ENCODE measurements around the gene MYEOV.

MYEOV gene

GRCh38 chr11:69285766-69286165, 8.2 kb upstream of the MYEOV start:
- no peak overlapping the region for H3K9ac ChIP-seq (ENCODE audit: low read depth in 1 of 2, low read length in 2 of 2)

DNA sequence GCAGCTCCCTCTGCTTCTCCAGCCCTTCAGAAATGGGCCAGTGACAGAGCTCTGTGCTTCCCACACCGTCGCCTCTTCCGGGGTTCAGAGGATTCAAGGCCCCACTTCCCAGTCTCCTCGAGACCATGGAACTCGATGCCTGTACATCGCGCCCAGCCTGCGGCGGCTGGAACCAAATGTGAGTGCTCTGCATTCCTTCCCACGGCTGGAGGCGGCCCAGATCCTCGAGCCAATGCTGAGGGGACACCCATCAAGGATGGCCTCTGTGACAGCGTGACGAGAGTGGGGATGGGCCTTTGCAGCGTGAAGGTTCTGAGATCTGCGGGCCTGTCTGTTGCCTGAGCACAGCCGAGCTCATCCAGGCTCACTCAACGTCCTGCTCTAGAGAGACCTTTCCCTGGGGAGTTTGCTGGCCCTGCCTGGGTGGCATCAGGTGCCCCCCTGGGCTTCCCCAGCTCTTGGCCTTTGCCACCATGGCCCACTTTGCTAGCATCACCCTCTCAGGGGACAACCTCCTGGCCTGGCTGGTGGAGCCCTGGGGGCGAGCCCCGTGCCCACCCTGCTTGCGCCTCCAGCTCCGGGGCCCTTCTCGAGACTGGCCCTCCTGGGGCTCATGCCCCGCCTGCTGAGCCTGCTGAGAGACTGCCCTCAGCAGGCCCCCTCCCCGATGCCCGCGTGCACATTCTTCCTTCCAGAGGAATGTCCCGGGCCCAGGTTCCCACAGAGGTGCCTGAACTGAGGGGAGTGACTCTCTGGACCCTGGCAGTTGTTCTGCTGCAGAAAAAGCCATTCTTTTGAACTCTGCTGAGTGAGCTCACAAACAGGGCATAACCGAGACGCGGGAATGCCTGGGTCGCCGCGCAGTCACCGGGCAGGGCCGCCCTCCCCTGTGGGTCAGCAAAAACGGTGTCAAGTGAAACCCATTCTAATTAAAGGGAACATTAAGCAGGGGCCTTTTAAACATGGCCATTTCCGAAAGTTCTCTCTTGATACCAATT, 7.3 kb upstream of the MYEOV start:
- H3K4me3 ChIP-seq (ENCODE audit: low read length in 2 of 2): no peak overlapping the region
- no peaks in the 10 kb centered on the region for H3K36me3 ChIP-seq (ENCODE audit: control insufficient read depth in 2 of 2, insufficient read depth in 2 of 2, low read length in 2 of 2)
- peaks cover 0 to 3% of the 10 kb centered on the region in 2 donors for H3K27me3 ChIP-seq (ENCODE audit: control insufficient read depth in 2 of 2, insufficient read depth in 2 of 2, low read length in 2 of 2)
- peaks cover 32 to 37% of the 10 kb centered on the region in 2 donors for H3K4me1 ChIP-seq (ENCODE audit: control insufficient read depth in 2 of 2, insufficient read depth in 2 of 2, low read length in 2 of 2)
- no peak overlapping the region for H3K9ac ChIP-seq (ENCODE audit: low read depth in 1 of 2, low read length in 2 of 2)
- H3K9me3 ChIP-seq (ENCODE audit: control insufficient read depth in 2 of 2, low read length in 2 of 2): no peaks in the 10 kb centered on the region
- peak overlapping the region in 1 of 2 donors; percentile 95 for H3K27ac ChIP-seq (ENCODE audit: low read depth in 2 of 2, low read length in 2 of 2)

More at GRCh38 chr11:69285766-69286165, 8.2 kb upstream of the MYEOV start:
- no peak overlapping the region for H3K4me3 ChIP-seq (ENCODE audit: low read length in 2 of 2)
- no peaks in the 10 kb centered on the region for H3K9me3 ChIP-seq (ENCODE audit: control insufficient read depth in 2 of 2, low read length in 2 of 2)
- H3K4me1 ChIP-seq (ENCODE audit: control insufficient read depth in 2 of 2, insufficient read depth in 2 of 2, low read length in 2 of 2): peaks cover 31 to 39% of the 10 kb centered on the region in 2 donors
- peaks cover 0 to 3% of the 10 kb centered on the region in 2 donors for H3K27me3 ChIP-seq (ENCODE audit: control insufficient read depth in 2 of 2, insufficient read depth in 2 of 2, low read length in 2 of 2)
- H3K27ac ChIP-seq (ENCODE audit: low read depth in 2 of 2, low read length in 2 of 2): no peak overlapping the region
- no peaks in the 10 kb centered on the region for H3K36me3 ChIP-seq (ENCODE audit: control insufficient read depth in 2 of 2, insufficient read depth in 2 of 2, low read length in 2 of 2)

DNA sequence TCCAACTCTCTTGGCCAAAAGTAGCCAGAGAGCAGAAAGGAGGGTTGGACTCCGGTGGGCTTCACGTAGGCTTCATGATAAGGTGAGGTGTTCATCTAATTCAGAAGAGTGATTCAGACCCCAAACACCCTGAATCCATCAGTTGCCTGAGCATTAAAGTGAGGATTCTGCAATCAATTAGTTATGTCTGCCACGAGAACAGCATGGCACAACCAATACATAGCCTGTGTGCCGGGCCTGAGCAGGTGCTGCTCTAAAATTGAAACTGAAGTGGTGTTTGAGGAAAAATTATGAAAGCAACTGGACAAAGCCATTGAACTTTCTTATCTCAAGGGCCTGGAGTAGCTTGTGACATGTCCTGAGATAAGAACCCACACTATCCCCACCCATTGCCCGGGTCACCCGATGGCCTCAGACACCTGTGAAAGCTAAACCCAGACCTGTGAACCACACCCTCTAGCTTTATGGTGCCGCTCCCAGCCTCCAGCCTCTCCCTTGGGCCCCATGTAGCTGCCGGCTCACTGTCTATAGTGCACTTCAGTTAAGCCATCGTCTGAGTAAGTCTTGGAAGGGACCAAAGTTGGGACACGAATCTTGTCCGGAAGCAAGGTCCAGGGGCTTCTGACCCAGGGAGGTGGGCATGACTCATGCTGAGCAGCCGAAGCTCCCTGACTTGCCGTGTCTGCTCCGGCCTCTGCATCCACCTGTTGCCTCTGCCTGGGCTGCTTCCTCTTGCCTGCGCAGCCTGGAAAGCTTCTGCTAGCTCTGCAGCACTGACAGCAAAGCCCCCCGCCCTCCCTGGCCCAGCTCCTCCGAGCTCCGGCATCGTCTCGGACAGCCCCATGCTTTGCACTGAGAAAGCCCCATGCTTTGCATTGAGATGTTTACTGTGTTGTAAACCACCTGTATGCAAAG, 5.7 kb upstream of the MYEOV start:
- Histone ChIP-seq H3K27ac (ENCODE audit: low read depth in 2 of 2, low read length in 2 of 2) (peak overlapping the region; percentile 92 to 95), H3K9ac (ENCODE audit: low read depth in 1 of 2, low read length in 2 of 2) (peak overlapping the region; percentile 62 to 77), H3K9me3 (ENCODE audit: control insufficient read depth in 2 of 2, low read length in 2 of 2) (no peaks in the 10 kb centered on the region)

DNA sequence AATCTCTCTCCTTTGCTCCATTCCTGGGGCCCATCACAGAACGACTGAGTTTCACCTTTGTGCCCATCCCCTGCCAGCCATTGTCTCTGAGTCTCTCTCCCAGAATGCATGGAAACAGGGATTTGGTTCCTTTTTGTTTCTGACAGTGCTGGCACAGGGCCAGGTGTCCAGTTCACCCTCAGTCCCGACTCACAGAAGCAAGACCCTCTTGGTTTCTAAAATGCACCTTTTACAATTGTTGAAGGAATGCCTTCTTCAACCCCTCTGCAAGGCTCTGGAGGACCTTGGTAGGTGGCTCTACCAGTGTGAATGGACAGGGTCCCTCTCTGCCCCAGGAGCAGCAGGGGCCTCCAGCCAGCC, 5.1 kb upstream of the MYEOV start:
- Histone ChIP-seq H3K36me3 (ENCODE audit: control insufficient read depth in 2 of 2, insufficient read depth in 2 of 2, low read length in 2 of 2) (no peaks in the 10 kb centered on the region), H3K27ac (ENCODE audit: low read depth in 2 of 2, low read length in 2 of 2) (peak overlapping the region; percentile 92 to 95), H3K4me3 (ENCODE audit: low read length in 2 of 2) (peak overlapping the region; percentile 45 to 54), H3K4me1 (ENCODE audit: control insufficient read depth in 2 of 2, insufficient read depth in 2 of 2, low read length in 2 of 2) (peaks cover 43 to 53% of the 10 kb centered on the region in 2 donors), H3K27me3 (ENCODE audit: control insufficient read depth in 2 of 2, insufficient read depth in 2 of 2, low read length in 2 of 2) (no peaks in the 10 kb centered on the region), H3K9ac (ENCODE audit: low read depth in 1 of 2, low read length in 2 of 2) (peak overlapping the region; percentile 62 to 77), H3K9me3 (ENCODE audit: control insufficient read depth in 2 of 2, low read length in 2 of 2) (no peaks in the 10 kb centered on the region)

More for the DNA sequence above, 5.7 kb upstream of the MYEOV start:
- peak overlapping the region; percentile 45 to 54 for H3K4me3 ChIP-seq (ENCODE audit: low read length in 2 of 2)
- peaks cover 0 to 2% of the 10 kb centered on the region in 2 donors for H3K27me3 ChIP-seq (ENCODE audit: control insufficient read depth in 2 of 2, insufficient read depth in 2 of 2, low read length in 2 of 2)
- peaks cover 38 to 48% of the 10 kb centered on the region in 2 donors for H3K4me1 ChIP-seq (ENCODE audit: control insufficient read depth in 2 of 2, insufficient read depth in 2 of 2, low read length in 2 of 2)
- H3K36me3 ChIP-seq (ENCODE audit: control insufficient read depth in 2 of 2, insufficient read depth in 2 of 2, low read length in 2 of 2): no peaks in the 10 kb centered on the region

DNA sequence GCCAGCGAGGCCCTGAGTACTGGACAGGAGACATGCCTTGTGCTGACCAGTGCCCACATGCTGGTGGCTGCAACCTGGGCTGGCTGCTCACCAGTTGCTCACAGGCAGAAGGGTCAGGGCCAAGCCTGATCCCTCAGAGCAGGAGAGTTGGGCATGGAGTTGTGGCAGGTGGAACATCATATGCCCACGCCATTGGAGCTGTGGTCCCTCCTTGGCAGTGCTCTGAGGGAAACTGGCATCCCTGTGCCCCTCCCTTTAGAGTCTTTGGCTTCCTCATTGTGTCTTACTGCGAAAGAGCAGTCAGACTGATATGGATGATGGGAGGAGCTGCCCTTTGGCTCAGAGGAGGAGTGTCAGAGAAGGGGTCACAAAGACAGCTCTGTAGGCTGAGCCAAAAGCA, 3.1 kb upstream of the MYEOV start:
- Histone ChIP-seq H3K4me3 (ENCODE audit: low read length in 2 of 2) (peak overlapping the region in 1 of 2 donors; percentile 6), H3K27me3 (ENCODE audit: control insufficient read depth in 2 of 2, insufficient read depth in 2 of 2, low read length in 2 of 2) (no peaks in the 10 kb centered on the region), H3K9ac (ENCODE audit: low read depth in 1 of 2, low read length in 2 of 2) (peak overlapping the region in 1 of 2 donors; percentile 32), H3K27ac (ENCODE audit: low read depth in 2 of 2, low read length in 2 of 2) (peak overlapping the region; percentile 73 to 76), H3K9me3 (ENCODE audit: control insufficient read depth in 2 of 2, low read length in 2 of 2) (no peaks in the 10 kb centered on the region), H3K36me3 (ENCODE audit: control insufficient read depth in 2 of 2, insufficient read depth in 2 of 2, low read length in 2 of 2) (no peaks in the 10 kb centered on the region), H3K4me1 (ENCODE audit: control insufficient read depth in 2 of 2, insufficient read depth in 2 of 2, low read length in 2 of 2) (peaks cover 55 to 57% of the 10 kb centered on the region in 2 donors)

DNA sequence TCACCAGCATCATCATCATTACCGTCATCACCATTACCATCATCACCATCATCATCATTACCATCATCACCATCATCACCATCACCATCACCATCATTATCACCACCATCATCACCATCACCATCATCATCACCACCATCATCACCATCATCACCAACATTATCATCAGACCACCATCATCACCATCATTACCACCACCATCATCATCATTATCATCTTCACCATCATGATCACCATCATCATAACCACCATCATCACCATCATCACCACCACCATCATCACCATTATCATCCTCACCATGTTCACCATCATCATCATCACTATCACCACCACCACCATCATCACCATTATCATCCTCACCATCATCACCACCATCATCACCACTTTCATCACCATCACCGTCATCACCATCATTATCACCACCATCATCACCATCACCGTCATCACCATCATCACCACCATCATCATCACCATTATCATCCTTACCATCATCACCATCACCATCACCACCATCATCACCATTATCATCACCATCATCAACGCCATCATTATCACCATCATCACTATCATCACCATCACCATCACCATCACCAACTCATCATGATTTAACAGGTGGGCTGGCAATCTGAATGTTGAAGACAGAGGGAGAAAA, 2.4 kb upstream of the MYEOV start:
- Histone ChIP-seq H3K27me3 (ENCODE audit: control insufficient read depth in 2 of 2, insufficient read depth in 2 of 2, low read length in 2 of 2) (no peaks in the 10 kb centered on the region), H3K4me1 (ENCODE audit: control insufficient read depth in 2 of 2, insufficient read depth in 2 of 2, low read length in 2 of 2) (peaks cover 63% of the 10 kb centered on the region in 2 donors), H3K4me3 (ENCODE audit: low read length in 2 of 2) (no peak overlapping the region), H3K9me3 (ENCODE audit: control insufficient read depth in 2 of 2, low read length in 2 of 2) (no peaks in the 10 kb centered on the region), H3K9ac (ENCODE audit: low read depth in 1 of 2, low read length in 2 of 2) (no peak overlapping the region), H3K27ac (ENCODE audit: low read depth in 2 of 2, low read length in 2 of 2) (no peak overlapping the region), H3K36me3 (ENCODE audit: control insufficient read depth in 2 of 2, insufficient read depth in 2 of 2, low read length in 2 of 2) (no peaks in the 10 kb centered on the region)

DNA sequence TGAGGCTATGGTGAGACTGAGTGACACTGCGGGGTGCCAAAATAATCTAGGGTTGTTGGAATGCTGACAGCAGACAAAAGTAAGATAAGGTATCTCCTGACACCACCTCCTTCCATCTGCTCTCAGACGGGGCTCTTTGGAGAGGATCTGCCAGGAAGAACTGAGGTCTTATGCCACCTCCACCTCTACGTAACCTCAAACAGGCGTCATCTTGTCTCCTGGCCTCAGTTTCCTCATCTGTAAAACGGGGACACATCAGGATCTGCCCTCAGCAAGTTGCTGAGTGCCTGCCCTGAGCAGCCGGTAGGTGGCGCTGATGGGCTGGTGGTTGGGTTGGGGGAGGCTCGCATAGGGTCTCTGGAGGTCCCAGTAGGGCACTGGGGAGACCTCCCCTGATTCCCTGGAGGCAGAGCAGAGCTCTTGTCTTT, 1.7 kb upstream of the MYEOV start:
- Histone ChIP-seq H3K36me3 (ENCODE audit: control insufficient read depth in 2 of 2, insufficient read depth in 2 of 2, low read length in 2 of 2) (no peaks in the 10 kb centered on the region), H3K27me3 (ENCODE audit: control insufficient read depth in 2 of 2, insufficient read depth in 2 of 2, low read length in 2 of 2) (no peaks in the 10 kb centered on the region), H3K4me1 (ENCODE audit: control insufficient read depth in 2 of 2, insufficient read depth in 2 of 2, low read length in 2 of 2) (peaks cover 66 to 67% of the 10 kb centered on the region in 2 donors), H3K27ac (ENCODE audit: low read depth in 2 of 2, low read length in 2 of 2) (no peak overlapping the region), H3K4me3 (ENCODE audit: low read length in 2 of 2) (no peak overlapping the region), H3K9me3 (ENCODE audit: control insufficient read depth in 2 of 2, low read length in 2 of 2) (no peaks in the 10 kb centered on the region), H3K9ac (ENCODE audit: low read depth in 1 of 2, low read length in 2 of 2) (no peak overlapping the region)

GRCh38 chr11:69293087-69293486, 868 bp upstream of the MYEOV start:
- Histone ChIP-seq H3K9ac (ENCODE audit: low read depth in 1 of 2, low read length in 2 of 2) (peak overlapping the region in 1 of 2 donors; percentile 39), H3K36me3 (ENCODE audit: control insufficient read depth in 2 of 2, insufficient read depth in 2 of 2, low read length in 2 of 2) (no peaks in the 10 kb centered on the region), H3K27me3 (ENCODE audit: control insufficient read depth in 2 of 2, insufficient read depth in 2 of 2, low read length in 2 of 2) (no peaks in the 10 kb centered on the region), H3K9me3 (ENCODE audit: control insufficient read depth in 2 of 2, low read length in 2 of 2) (no peaks in the 10 kb centered on the region), H3K4me1 (ENCODE audit: control insufficient read depth in 2 of 2, insufficient read depth in 2 of 2, low read length in 2 of 2) (peaks cover 67 to 68% of the 10 kb centered on the region in 2 donors), H3K27ac (ENCODE audit: low read depth in 2 of 2, low read length in 2 of 2) (peak overlapping the region; percentile 72 to 78), H3K4me3 (ENCODE audit: low read length in 2 of 2) (no peak overlapping the region)

DNA sequence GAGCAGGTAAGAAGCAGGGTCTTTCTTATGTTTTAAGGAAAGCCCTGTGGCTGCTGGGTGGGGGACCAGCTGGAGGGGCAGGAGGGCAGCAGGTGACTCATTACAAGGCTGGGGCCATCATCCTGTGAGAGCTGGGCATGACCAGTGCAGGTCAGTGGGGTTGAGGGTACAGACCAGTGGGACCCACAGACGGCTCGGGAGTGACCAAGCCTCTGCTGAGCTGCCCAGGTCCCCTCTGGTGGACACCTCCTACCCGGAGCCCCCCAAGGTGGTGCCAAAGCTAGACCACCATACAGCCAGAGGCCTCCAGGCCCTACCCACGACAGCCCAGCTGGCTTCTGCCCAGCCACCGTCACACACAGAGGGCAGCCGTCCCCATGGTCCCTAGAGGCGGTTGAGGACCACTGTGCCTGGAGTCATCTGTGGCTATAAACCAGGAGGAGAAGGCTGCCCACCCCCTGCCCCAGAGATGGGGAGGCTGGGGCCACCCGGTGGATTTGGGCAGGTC, 670 bp downstream of the MYEOV start:
- H3K4me1 ChIP-seq (ENCODE audit: control insufficient read depth in 2 of 2, insufficient read depth in 2 of 2, low read length in 2 of 2): peaks cover 65 to 70% of the 10 kb centered on the region in 2 donors
- H3K9me3 ChIP-seq (ENCODE audit: control insufficient read depth in 2 of 2, low read length in 2 of 2): no peaks in the 10 kb centered on the region
- peak overlapping the region in 1 of 2 donors; percentile 95 for H3K27ac ChIP-seq (ENCODE audit: low read depth in 2 of 2, low read length in 2 of 2)
- H3K9ac ChIP-seq (ENCODE audit: low read depth in 1 of 2, low read length in 2 of 2): no peak overlapping the region
- peak overlapping the region in 1 of 2 donors; percentile 26 for H3K4me3 ChIP-seq (ENCODE audit: low read length in 2 of 2)
- no peaks in the 10 kb centered on the region for H3K36me3 ChIP-seq (ENCODE audit: control insufficient read depth in 2 of 2, insufficient read depth in 2 of 2, low read length in 2 of 2)
- H3K27me3 ChIP-seq (ENCODE audit: control insufficient read depth in 2 of 2, insufficient read depth in 2 of 2, low read length in 2 of 2): no peaks in the 10 kb centered on the region

All from mucosa of rectum (tissue), 2 donors.